SHP77 (cell line): ENCODE results near the gene FLT3LG.
"Not testable (repeated sequence)": the region's sequence is repeated elsewhere in the genome, so short reads cannot be mapped to it uniquely, and the experiment has no call there.

ENCODE experiments used
- DNase-seq, 2 experiments: peaks; one replicate each; lab custom pipeline; 2025; lab: John Stamatoyannopoulos, UW

The FLT3LG gene

GRCh38 chr19:49440439-49441209 lies 33.4 kb upstream of the FLT3LG start:
- DNase-seq: no peak

GRCh38 chr19:49441210-49441959 lies 32.6 kb upstream of the FLT3LG start, which contains the start of gene SLC17A7:
Gene SLC17A7, minus strand, starts transcription at chr19:49441527. Its CDS starts 148 bp downstream, at chr19:49441379.
- DNase-seq: peak in 1 of 2 experiments; percentile 9

GRCh38 chr19:49441960-49442350 lies 32.1 kb upstream of the FLT3LG start:
- no peak for DNase-seq

- no peak for DNase-seq
Measured at GRCh38 chr19:49442354-49442753, 31.7 kb upstream of the FLT3LG start.

- peak; percentile 83 to 85 for DNase-seq
Measured at GRCh38 chr19:49442771-49443365, 31.1 kb upstream of the FLT3LG start.

GRCh38 chr19:49443366-49444099 lies 30.5 kb upstream of the FLT3LG start:
- peak; percentile 88 to 93 for DNase-seq

- DNase-seq: not testable (repeated sequence)
Measured at GRCh38 chr19:49444100-49444700, 29.8 kb upstream of the FLT3LG start.

GRCh38 chr19:49445997-49446396 lies 28.0 kb upstream of the FLT3LG start:
- DNase-seq: no peak

- peak in 1 of 2 experiments; percentile 7 for DNase-seq
Measured at GRCh38 chr19:49447485-49448431, 26.3 kb upstream of the FLT3LG start.

- DNase-seq: no peak
Measured at GRCh38 chr19:49448432-49448786, 25.6 kb upstream of the FLT3LG start.

GRCh38 chr19:49450405-49450804 lies 23.6 kb upstream of the FLT3LG start:
- DNase-seq: no peak

- peak; percentile 98 to 99 for DNase-seq
Measured at GRCh38 chr19:49451430-49452181, 22.4 kb upstream of the FLT3LG start, which contains the start of gene PIH1D1. Gene PIH1D1, minus strand, starts transcription at chr19:49451814. Its CDS starts 240 bp downstream, at chr19:49451574.

GRCh38 chr19:49453013-49453756 lies 20.8 kb upstream of the FLT3LG start, which contains the start of gene ALDH16A1:
Gene ALDH16A1, plus strand, starts transcription at chr19:49453225. Its CDS starts 107 bp downstream, at chr19:49453332.
- DNase-seq: peak; percentile 96 to 97

GRCh38 chr19:49453757-49454240 lies 20.2 kb upstream of the FLT3LG start:
- no peak for DNase-seq

GRCh38 chr19:49455773-49456172 lies 18.2 kb upstream of the FLT3LG start:
- no peak for DNase-seq

- no peak for DNase-seq
Measured at GRCh38 chr19:49456326-49456725, 17.7 kb upstream of the FLT3LG start.

- DNase-seq: no peak
Measured at GRCh38 chr19:49458567-49458903, 15.5 kb upstream of the FLT3LG start.

- DNase-seq: no peak
Measured at GRCh38 chr19:49459388-49459787, 14.6 kb upstream of the FLT3LG start.

GRCh38 chr19:49461130-49461529 lies 12.9 kb upstream of the FLT3LG start:
- DNase-seq: not testable (repeated sequence)
